Glutamatergic neuron (in vitro differentiated cells): Measurements from ENCODE around the gene BBLN. TPM values are rescaled to one million over a fixed set of nuclear protein-coding genes. Genes with fewer than 3 reads are reported as not detected.
A peak's percentile ranks its signal among the peaks of the same experiment; 100 is the strongest.

Source experiments
- DNase-seq: peaks from one replicate; pipeline ENCODE4 v3.0.0; 2022
- H3K27ac Mint-ChIP-seq: one replicate; pipeline ENCODE4 v1.8.0; 2020; ENCODE audit warnings: mild to moderate bottlenecking, mixed read lengths, inconsistent platforms; ENCODE audit not compliant: unreplicated experiment
- H3K27me3 Mint-ChIP-seq: one replicate; pipeline ENCODE4 v1.8.0; 2020; ENCODE audit warnings: mild to moderate bottlenecking, moderate library complexity, mixed read lengths, inconsistent platforms; ENCODE audit not compliant: unreplicated experiment
- H3K36me3 Mint-ChIP-seq: one replicate; pipeline ENCODE4 v1.8.0; 2020; ENCODE audit warnings: mild to moderate bottlenecking, mixed read lengths, inconsistent platforms; ENCODE audit not compliant: unreplicated experiment
- H3K4me1 Mint-ChIP-seq: one replicate; pipeline ENCODE4 v1.8.0; 2020; ENCODE audit warnings: mild to moderate bottlenecking, low read depth, mixed read lengths, inconsistent platforms; ENCODE audit not compliant: unreplicated experiment
- H3K4me3 Mint-ChIP-seq: one replicate; pipeline ENCODE4 v1.8.0; 2020; ENCODE audit warnings: mild to moderate bottlenecking, mixed read lengths, inconsistent platforms; ENCODE audit not compliant: unreplicated experiment
- H3K9me3 Mint-ChIP-seq: one replicate; pipeline ENCODE4 v1.8.0; 2020; ENCODE audit warnings: mild to moderate bottlenecking, moderate library complexity, mixed read lengths, inconsistent platforms; ENCODE audit not compliant: unreplicated experiment
- CTCF ChIP-seq: fragments of 200-600 bp; sonication (generic); IDR thresholded peaks from one replicate; pipeline ENCODE4 v1.5.0; 2021; ENCODE audit not compliant: partially characterized antibody, unreplicated experiment
- total RNA-seq: library from RNA; stranded (reverse); fragmentation: NEBNext Ultra II Directional; extraction: Animal tissue kit (Norgen Biotek cat#: 25700); gene quantifications from one replicate; pipeline ENCODE4 v1.2.1, GENCODE V29; 2021; ENCODE audit not compliant: unreplicated experiment

BBLN gene
- total RNA-seq, 1 donor from 2014 or later = 147 TPM

GRCh38 chr9:128115187-128116103, 44.6 kb upstream of the BBLN start:
- no peak for TF ChIP-seq CTCF
- Mint-ChIP-seq H3K9me3 (peaks cover 3% of the 10 kb centered on the region), H3K36me3 (no peaks in the 10 kb centered on the region), H3K4me1 (peaks cover 7% of the 10 kb centered on the region), H3K27ac (no peak overlapping the region), H3K27me3 (peaks cover 3% of the 10 kb centered on the region), H3K4me3 (no peak overlapping the region)
- peak; percentile 9 for DNase-seq

- Mint-ChIP-seq H3K4me3 (no peak overlapping the region), H3K27ac (no peak overlapping the region), H3K4me1 (peaks cover 7% of the 10 kb centered on the region), H3K36me3 (no peaks in the 10 kb centered on the region), H3K27me3 (peaks cover 3% of the 10 kb centered on the region), H3K9me3 (peaks cover 3% of the 10 kb centered on the region)
- TF ChIP-seq CTCF = no peak
- DNase-seq = no peak
Observed at GRCh38 chr9:128116104-128117083, 43.7 kb upstream of the BBLN start.

DNA sequence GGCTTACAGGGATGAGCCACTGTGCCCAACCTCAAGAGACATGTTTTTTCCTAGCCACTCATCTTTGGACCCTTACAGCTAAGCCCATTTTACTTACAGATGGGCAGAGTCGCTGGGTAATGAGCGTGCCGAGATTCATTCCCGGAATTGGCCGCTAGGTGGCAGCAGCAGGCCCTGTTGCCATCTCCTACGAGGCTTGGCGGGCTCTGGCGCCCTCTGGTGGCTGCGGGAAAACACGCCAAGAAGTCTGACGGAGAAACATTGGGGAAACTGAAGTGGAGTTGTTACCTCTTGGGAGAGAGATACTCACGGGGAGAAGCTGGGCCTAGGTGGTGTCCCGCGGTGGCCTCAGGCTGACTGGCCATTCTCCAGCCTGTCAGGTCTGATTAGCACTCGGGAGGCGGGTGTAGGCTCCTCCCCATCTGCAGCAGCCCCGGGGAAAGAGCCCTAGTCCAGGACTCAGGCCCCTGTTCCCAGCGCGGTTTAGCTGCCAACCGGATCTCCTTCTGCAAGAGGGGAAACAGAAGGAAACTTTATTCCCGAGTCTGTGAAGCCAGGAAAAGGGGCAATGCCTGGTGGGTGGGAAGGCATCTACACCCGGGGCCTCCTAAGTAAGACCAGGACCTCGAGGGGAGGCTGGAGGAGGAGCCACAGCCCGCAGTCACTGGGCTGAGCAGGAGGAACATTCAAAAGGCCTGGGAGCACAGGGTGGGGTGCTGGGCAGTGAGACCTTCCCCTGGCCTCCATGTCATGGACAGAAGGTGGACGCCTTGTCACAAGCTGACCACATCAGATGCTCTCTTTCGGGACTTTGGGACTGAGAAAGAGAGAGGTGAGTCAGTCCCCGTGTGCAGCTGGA, 42.2 kb upstream of the BBLN start:
- H3K27me3 Mint-ChIP-seq = peaks cover 3% of the 10 kb centered on the region
- peak; percentile 98 for DNase-seq
- H3K9me3 Mint-ChIP-seq = peaks cover 5% of the 10 kb centered on the region
- TF ChIP-seq CTCF = peak; percentile 100
- H3K27ac Mint-ChIP-seq = peak overlapping the region; percentile 64
- no peaks in the 10 kb centered on the region for H3K36me3 Mint-ChIP-seq
- peaks cover 7% of the 10 kb centered on the region for H3K4me1 Mint-ChIP-seq
- H3K4me3 Mint-ChIP-seq = no peak overlapping the region

DNA sequence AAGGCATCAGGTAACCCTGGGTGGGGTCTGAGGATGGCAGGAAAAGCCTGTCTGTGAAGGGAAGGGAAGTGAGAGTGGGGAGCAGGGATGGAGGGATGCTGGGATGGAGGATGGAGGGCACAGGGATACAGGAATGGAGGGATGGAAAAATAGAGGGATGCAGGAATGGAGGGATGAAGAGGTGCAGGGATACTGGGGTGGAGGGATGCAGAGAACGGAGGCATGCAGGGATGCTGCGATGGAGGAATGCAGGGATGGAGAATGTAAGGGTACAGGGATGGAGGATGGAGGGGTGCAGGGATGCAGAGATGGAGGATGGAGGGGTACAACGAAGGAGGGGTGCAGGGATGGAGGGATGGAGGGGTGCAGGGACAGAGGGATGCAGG, 41.6 kb upstream of the BBLN start:
- peak; percentile 3 for DNase-seq
- H3K9me3 Mint-ChIP-seq = peaks cover 5% of the 10 kb centered on the region
- H3K4me1 Mint-ChIP-seq = peaks cover 7% of the 10 kb centered on the region
- H3K27me3 Mint-ChIP-seq = peaks cover 3% of the 10 kb centered on the region
- H3K36me3 Mint-ChIP-seq = no peaks in the 10 kb centered on the region
- H3K27ac Mint-ChIP-seq = peak overlapping the region; percentile 64
- no peak overlapping the region for H3K4me3 Mint-ChIP-seq
- no peak for TF ChIP-seq CTCF
